Measurements from ENCODE around the gene WDFY1.

Gene WDFY1

DNA sequence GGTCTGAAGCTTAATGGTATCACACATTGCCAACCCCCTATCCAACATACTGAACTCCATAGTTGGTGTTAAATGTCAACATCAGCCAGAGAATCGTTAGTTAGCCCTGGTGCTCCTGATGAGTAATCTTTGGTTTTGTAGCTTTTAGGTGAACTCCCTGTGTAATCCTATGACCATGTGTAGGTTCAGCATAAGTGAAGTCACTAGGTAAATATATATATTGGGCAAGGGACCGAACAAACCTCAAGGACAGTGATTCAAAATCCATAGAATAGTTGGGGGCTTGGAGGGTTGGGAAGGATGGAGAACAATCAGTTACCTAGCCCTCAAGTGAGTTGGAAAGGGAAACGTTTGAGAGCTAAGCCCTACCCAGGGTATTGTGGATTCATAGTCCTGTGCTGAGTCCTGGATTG lies 91.7 kb downstream of the WDFY1 start:
- DNase-seq: no peak

DNA sequence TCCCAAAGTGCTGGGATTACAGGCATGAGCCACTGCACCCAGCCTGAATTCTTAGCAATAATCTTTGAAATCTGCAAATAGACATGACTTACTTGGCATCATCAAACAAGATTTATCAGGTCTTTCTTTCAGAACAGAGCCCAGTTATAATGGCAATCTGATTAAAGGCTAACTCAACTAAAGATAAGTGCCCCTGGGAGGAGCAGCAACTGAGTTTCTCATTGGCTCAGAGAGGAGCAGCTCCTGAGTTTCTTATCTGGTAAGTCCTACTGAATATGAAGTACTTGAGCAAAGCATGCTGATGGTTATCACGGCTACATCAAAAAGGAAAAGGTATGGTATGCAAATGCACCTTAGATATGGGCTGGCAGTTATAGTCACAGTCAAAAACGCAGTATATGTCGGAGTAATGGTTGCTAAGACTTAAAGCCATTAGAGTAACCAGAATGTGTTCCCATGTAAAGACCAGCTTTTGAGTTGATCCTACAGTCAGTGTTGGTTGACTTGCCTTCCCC lies 92.8 kb downstream of the WDFY1 start:
- DNase-seq: no peak

DNA sequence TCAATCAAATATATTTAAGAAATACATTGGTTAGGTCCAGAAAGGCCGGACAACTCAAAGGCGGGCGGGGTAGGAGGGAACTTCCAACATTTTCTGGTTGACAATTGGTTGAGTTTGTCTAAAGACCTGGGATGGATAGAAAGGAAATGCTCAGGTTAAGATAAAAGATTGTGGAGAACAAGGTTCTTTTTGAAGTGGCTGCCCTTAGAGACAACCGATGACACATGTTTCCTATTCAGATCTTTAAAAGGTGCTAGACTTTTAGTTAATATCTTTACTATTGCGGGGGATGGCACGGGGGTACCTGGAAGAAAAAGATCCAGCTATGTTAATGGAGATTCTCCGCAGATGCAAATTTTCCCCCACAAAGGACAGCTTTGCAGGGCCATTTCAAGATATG lies 97.7 kb downstream of the WDFY1 start:
- no peak for DNase-seq

DNA sequence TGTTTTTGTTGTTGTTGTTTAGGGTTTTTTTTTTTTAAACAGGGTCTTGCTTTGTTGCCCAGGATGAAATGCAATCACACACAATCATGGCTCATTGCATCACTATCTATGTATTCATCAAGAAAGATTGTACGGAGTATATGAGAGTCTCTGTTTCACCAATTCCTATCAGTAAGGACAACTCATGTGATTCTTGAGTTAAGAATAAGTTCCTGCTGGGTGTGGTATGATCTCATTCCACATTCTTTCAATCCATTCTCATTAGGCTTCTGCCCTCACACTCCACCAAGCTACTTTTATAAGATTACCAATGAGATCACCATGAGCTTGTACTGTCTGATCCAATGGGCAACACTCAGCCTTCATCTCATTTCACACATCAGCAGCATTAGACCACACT lies 98.6 kb downstream of the WDFY1 start:
- DNase-seq: no peak

DNA sequence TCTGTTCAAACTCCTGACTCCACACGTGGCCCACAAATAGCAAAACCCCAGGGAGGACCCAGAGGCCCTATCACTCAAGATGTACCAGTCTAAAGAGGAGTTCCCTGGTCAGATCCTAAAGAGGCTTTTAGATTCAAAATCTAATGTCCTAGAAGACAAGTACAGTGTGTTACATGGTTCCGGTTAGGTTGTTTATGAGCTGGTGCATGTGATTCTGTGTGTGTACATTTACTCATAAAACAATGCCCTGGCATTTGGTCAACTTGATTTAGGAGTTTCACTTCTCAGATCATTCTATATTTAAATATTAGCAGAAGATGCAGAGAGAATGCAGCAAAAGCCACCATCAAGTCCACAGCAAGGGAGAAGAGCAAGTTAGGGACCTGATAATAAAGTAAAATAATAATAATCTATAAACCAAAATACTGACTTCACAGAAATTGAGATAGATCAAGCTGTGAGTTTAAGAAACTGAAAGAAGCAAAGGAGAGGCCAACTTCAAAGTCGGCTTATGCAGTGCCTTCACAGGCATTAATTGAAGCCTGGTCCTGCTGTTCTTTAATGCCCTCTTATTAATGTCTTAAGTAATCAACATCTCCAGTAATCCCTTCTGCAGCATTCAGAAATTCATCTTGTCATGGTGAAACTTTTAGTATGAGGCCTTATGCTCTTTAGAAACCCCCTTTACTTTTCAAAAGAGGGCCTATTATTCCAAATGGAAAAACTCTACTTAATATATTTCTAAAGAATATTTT lies 103.5 kb downstream of the WDFY1 start:
- DNase-seq: no peak

DNA sequence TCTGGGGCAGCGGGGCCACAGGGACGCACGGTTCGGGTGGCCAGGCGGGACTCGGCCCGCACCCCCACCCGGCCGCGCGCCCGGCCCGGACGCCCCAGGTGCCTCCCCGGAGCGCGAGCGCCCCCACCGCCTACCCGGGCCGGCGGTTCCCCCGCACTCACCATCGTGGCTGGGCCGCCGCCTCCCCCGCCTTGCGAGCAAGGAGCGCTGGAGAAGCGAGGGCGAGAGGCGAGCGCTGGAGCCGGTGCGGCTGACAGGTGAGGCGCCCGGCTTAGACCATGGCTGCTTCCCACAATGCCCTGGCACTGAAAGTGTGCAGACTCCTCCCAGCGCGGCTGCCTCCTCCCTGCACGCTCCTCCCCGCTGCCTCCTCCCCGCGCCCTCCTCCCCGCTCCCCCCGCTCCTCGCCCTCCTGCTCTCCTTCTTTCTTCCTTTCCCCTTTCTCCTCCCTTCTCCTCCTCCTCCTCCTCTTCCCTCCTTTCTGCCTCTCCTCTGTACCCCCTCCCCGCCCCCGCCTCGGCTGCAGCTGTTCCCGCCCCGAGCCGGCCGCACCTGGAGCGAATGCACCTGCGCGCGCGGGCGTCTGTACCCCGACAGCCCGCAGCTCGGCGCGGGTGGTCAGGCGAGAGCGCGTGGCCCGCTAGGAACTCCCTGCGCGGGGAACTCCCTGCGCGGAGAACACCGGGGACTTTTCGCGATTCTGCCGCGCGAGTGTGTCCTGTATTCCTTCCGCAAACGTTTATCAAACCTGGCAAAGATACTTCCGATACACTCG lies 107.7 kb downstream of the WDFY1 start, which contains the start of gene AP1S3:
Gene AP1S3, minus strand, starts transcription at position 296 of the 775 bp plus-strand sequence. Its CDS starts 132 bp downstream, at position 164.
- DNase-seq: peak; percentile 26 to 55 (median 44)

DNA sequence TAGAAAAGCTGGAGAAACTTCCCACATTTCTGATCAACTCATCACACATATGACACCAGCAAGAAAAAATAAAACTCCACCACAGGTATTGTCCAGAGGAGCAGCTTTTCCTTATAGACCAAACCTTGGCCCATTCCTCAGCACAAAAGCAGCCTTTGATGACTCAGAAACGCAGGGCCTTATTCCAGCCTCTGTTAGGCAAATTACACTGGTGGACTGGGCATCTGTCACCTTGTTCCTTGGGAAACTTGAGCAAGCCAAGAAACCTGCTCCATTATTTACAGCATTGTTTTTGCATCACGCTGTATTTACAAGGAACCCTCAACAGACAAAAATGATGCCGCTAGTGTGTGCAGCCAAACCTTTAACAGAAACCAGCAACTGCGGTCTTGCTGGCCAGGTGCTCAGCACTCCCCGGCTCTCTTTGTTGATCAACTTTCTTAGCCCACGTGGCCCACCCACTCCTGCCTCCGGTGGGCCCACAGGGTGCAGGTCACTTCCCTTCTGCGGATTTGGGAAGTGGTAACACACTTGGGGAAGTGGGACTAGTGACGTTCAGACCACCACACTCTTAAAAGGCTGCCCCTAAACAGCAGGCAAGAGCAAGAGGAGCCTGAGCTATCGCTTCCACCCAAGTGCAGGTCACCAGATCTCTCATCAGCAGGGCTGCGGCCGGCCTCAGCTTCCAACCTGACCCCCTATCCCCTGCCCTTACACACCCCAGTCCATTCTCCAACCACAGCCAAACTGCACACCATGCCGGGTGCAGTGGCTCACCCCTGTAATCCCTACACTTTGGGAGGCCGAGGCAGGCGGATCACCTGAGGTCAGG lies 109.2 kb downstream of the WDFY1 start:
- no peak for DNase-seq

DNA sequence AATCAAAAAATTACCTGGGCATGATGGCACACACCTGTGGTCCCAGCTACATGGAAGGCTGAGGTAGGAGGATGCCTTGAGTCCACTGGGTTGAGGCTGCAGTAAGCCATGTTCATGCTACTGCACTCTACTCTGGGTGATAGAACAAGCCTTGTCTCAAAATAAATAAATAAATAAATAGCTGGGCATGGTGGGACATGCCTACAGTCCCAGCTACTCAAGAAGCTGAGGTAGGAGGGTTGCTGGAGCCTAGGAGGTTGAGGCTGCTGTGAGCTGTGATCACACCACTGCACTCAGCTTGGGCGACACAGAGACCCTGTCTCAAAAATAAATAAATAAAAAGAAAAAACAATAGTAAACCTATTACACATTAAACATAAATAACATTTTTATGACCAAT lies 110.7 kb downstream of the WDFY1 start:
- no peak for DNase-seq

DNA sequence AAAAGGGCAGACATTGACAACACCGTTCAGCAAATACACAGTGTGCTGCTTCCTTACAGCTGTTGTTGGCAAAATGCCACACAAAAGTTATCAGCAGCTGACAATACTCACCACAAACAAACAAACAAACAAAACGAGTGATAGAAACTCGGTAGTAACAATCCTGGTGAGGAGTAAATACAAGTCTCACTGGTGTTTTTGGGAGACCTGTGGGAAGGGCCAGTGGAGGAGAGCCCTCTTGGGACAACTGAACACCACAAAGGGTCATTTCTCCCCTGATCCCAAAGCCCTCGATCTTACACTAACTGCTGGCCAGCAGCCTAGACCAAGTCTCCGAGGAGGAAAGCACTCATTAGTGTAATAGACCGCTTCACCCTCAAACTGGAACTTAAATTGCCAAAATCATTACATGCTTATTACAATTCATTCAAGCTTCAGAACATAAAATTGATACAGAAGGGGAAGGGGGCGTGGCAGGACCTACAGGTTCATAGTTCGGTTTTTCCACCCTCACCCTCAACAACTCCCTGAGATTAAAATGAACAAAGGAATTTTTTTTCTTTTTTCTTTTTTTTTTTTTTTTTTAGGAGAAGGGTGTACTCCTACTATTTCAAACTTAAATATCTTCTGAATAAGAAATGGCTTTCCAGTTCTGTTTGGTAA lies 112.8 kb downstream of the WDFY1 start:
- no peak for DNase-seq

DNA sequence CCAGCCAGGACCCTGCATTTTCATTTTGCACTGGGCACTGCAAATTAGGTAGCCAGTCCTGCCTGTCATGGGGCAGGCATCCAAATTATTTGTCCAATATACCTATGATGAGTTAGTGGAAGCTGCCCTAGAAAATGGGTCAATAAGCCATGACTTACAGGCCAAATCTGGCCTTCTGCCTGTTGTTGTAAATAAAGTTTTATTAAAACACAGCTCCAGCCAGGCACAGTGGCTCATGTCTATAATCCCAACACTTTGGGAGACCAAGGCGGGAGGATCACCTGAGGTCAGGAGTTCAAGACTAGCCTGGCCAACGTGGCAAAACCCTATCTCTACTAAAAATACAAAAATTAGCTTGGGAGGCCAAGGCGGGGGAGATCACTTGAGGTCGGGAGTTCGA lies 116.0 kb downstream of the WDFY1 start:
- DNase-seq: no peak

DNA sequence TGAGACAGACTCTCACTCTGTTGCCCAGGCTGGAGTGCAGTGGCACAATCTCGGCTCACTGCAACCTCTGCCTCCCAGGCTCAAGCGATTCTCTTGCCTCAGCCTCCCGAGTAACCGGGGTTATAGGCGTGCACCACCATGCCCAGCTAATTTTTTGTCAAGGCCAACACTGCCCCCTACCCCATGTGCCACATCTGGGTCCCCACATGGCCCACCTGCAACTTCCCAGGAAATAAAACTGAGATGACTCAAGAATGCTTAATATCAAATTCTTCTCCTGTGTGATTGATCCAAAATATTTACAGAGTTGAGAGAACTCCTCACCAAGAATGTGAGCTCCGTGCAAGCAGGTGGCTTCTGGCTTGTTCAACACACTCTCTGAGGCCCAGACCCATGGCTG lies 116.8 kb downstream of the WDFY1 start:
- DNase-seq: no peak

DNA sequence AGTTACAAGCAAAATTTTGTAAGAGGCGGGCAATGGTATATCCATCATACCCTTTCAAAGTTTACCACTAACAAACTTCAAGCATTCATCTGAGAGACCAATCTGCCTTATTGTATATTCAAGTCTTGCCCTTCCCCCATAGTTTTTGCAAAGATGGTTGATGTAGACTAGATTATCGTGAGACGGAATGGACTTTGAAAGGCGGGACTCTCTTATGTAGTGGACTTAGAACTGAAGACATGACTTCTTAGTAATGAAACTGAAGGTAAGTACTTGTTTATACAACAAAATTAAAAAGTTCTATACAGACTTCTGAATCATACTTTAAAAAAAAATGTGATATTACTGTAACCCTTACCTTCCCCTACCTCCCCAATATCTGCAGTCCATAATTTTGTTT lies 118.1 kb downstream of the WDFY1 start:
- no peak for DNase-seq
